Gastroesophageal sphincter (tissue), 3 donors: ENCODE measurements around the gene SULT1B1.

Source experiments
- CTCF ChIP-seq, 4 experiments: fragments of 200-600 bp in 2 of 4; fragments of 450-650 bp in 2 of 4; sonication (generic) in 1 of 4; IDR thresholded peaks; one replicate each; pipeline ENCODE4 v1.5.1; 2017 to 2019; ENCODE audit warnings: antibody characterized with exemption in 4 of 4, mild to moderate bottlenecking in 2 of 4, moderate library complexity in 2 of 4
- EP300 ChIP-seq: sonication (generic); formaldehyde crosslinking; IDR thresholded peaks from one replicate; pipeline ENCODE4 v1.6.1; 2017; ENCODE audit warnings: antibody characterized with exemption, mild to moderate bottlenecking
- POLR2A ChIP-seq, 2 donors: fragments of 450-650 bp; IDR thresholded peaks; one replicate each; pipeline ENCODE4 v1.6.1; 2017; ENCODE audit warnings: antibody characterized with exemption in 2 of 2, mild to moderate bottlenecking in 2 of 2, moderate library complexity in 1 of 2

GRCh38 chr4:69731847-69732246 lies 28.6 kb downstream of the SULT1B1 start:
- TF ChIP-seq POLR2A (IDR thresholded peaks at IDR 0.05): no peak
- no peak for TF ChIP-seq CTCF (IDR thresholded peaks at IDR 0.05)
- TF ChIP-seq EP300: no peak
